H1 (cell line): ENCODE measurements around the gene JAKMIP3. TPM values are rescaled to one million over a fixed set of nuclear protein-coding genes. Genes with fewer than 3 reads are reported as not detected.

ENCODE experiments used
- CTCF ChIA-PET: fragments of 300-600 bp; sonication (Branson Sonifier 250); formaldehyde crosslinking; loops from one replicate; lab custom pipeline; 2021; ENCODE audit not compliant: partially characterized antibody; lab: Charles Lee
- POLR2A ChIA-PET: fragments of 300-600 bp; sonication (Branson Sonifier 250); formaldehyde crosslinking; loops from one replicate; lab custom pipeline; 2021; ENCODE audit warnings: inconsistent platforms; ENCODE audit not compliant: partially characterized antibody; lab: Charles Lee
- DNase-seq, 2 experiments: peaks; one replicate each; pipeline versions ENCODE4 v3.0.0 to v3.0.0-alpha.2; 2010 to 2022; ENCODE audit warnings: low spot score in 2 of 2, low read depth in 1 of 2, mixed read lengths in 1 of 2
- FAIRE-seq: peaks from 2 replicates; lab custom pipeline; 2011; peaks lifted over from hg19 to GRCh38; lab: Jason Lieb, UNC
- H2AFZ ChIP-seq: 2 replicates; pipeline ENCODE4 v1.8.1; 2012; ENCODE audit warnings: low read length, inconsistent platforms
- H2AK5ac ChIP-seq: 2 replicates; pipeline ENCODE4 v1.6.1; 2013; ENCODE audit warnings: low read depth, low read length
- H2BK120ac ChIP-seq: replicated peaks from 2 replicates; pipeline ENCODE3; 2013; ENCODE audit warnings: low read depth, low read length, inconsistent platforms
- H2BK12ac ChIP-seq: 2 replicates; pipeline ENCODE4 v1.6.1; 2013; ENCODE audit warnings: low read depth, low read length
- H2BK15ac ChIP-seq: 2 replicates; pipeline ENCODE4 v1.6.1; 2013; ENCODE audit warnings: low read length
- H2BK20ac ChIP-seq: 2 replicates; pipeline ENCODE4 v1.6.1; 2013; ENCODE audit warnings: low read length
- H2BK5ac ChIP-seq: 2 replicates; pipeline ENCODE4 v1.6.1; 2013; ENCODE audit warnings: low read depth, low read length
- H3K14ac ChIP-seq: 2 replicates; pipeline ENCODE4 v1.6.1; 2013; ENCODE audit warnings: inconsistent platforms; ENCODE audit not compliant: insufficient read length
- H3K18ac ChIP-seq: 2 replicates; pipeline ENCODE4 v1.6.1; 2013; ENCODE audit warnings: low read length; ENCODE audit errors: extremely low read depth
- H3K23ac ChIP-seq: 2 replicates; pipeline ENCODE4 v1.6.1; 2013; ENCODE audit warnings: inconsistent platforms; ENCODE audit not compliant: insufficient read length
- H3K23me2 ChIP-seq: 2 replicates; pipeline ENCODE4 v1.6.1; 2013; ENCODE audit warnings: low read depth, low read length
- H3K27ac ChIP-seq: 2 replicates; pipeline ENCODE4 v1.6.1; 2011; ENCODE audit warnings: low read depth, low read length, inconsistent platforms
- H3K27me3 ChIP-seq, 4 experiments: replicated peaks in 1 of 4; 1 replicate in 1 of 4; 2 replicates in 3 of 4; pipeline versions ENCODE4 v1.6.1 to v1.8.1; 2011 to 2013; ENCODE audit warnings: low read length in 3 of 4, mild to moderate bottlenecking in 3 of 4, inconsistent platforms in 2 of 4, mixed read lengths in 2 of 4, moderate library complexity in 1 of 4; ENCODE audit not compliant: control insufficient read depth in 3 of 4, insufficient read depth in 3 of 4; ENCODE audit errors: extremely low read depth in 1 of 4
- H3K36me3 ChIP-seq, 4 experiments: 2 replicates each; pipeline versions ENCODE4 v1.6.1 to v1.8.1; 2011 to 2013; ENCODE audit warnings: mild to moderate bottlenecking in 4 of 4, low read length in 3 of 4, moderate library complexity in 2 of 4, control low read depth in 1 of 4, inconsistent platforms in 1 of 4; ENCODE audit not compliant: insufficient read depth in 4 of 4, control insufficient read depth in 2 of 4
- H3K4ac ChIP-seq: replicated peaks from 2 replicates; pipeline ENCODE3; 2013; ENCODE audit warnings: low read length, low read depth, mixed read lengths, inconsistent platforms; ENCODE audit not compliant: insufficient read length
- H3K4me1 ChIP-seq, 4 experiments: replicated peaks in 1 of 4; 1 replicate in 1 of 4; 2 replicates in 3 of 4; pipeline versions ENCODE4 v1.6.1 to v1.8.1; 2011 to 2013; ENCODE audit warnings: low read length in 3 of 4, inconsistent platforms in 2 of 4, mixed read lengths in 1 of 4; ENCODE audit not compliant: insufficient read depth in 4 of 4, control insufficient read depth in 3 of 4
- H3K4me2 ChIP-seq, 2 experiments: 2 replicates each; pipeline versions ENCODE4 v1.6.1 to v1.8.1; 2011 to 2013; ENCODE audit warnings: low read depth in 2 of 2, low read length in 2 of 2, control low read depth in 1 of 2, inconsistent platforms in 1 of 2, mild to moderate bottlenecking in 1 of 2; ENCODE audit not compliant: insufficient read depth in 1 of 2
- H3K4me3 ChIP-seq, 4 experiments: fragments of 200-600, 300-600 bp in 1 of 4; sonication (generic), shearing (Covaris generic), sonication (Bioruptor Twin) in 1 of 4; 2 replicates each; pipeline versions ENCODE4 v1.5.1 to v1.8.1; 2011 to 2016; ENCODE audit warnings: low read length in 4 of 4, low read depth in 3 of 4, control low read depth in 2 of 4, inconsistent platforms in 2 of 4, mild to moderate bottlenecking in 2 of 4, mixed read lengths in 1 of 4, moderate library complexity in 1 of 4; ENCODE audit not compliant: insufficient read depth in 2 of 4; ENCODE audit errors: extremely low read depth in 1 of 4
- H3K56ac ChIP-seq: replicated peaks from 2 replicates; pipeline ENCODE3; 2013; ENCODE audit warnings: low read depth, mild to moderate bottlenecking, mixed read lengths, low read length, inconsistent platforms; ENCODE audit not compliant: insufficient read length
- H3K79me1 ChIP-seq: 2 replicates; pipeline ENCODE4 v1.6.1; 2013; ENCODE audit warnings: low read depth, low read length, control low read depth
- H3K79me2 ChIP-seq, 2 experiments: 2 replicates each; pipeline versions ENCODE4 v1.6.1 to v1.8.1; 2012 to 2013; ENCODE audit warnings: low read length in 2 of 2, mild to moderate bottlenecking in 2 of 2, inconsistent platforms in 1 of 2; ENCODE audit not compliant: insufficient read depth in 2 of 2, control insufficient read depth in 1 of 2
- H3K9ac ChIP-seq, 4 experiments: replicated peaks in 1 of 4; 1 replicate in 1 of 4; 2 replicates in 3 of 4; pipeline versions ENCODE4 v1.6.1 to v1.8.1; 2011 to 2013; ENCODE audit warnings: low read depth in 3 of 4, low read length in 3 of 4, control low read depth in 2 of 4, mild to moderate bottlenecking in 2 of 4, moderate library complexity in 2 of 4, inconsistent platforms in 1 of 4; ENCODE audit errors: extremely low read depth in 1 of 4
- H3K9me3 ChIP-seq, 2 experiments: 2 replicates each; pipeline versions ENCODE4 v1.6.1 to v1.8.1; 2012 to 2013; ENCODE audit warnings: mild to moderate bottlenecking in 2 of 2, moderate library complexity in 2 of 2, control low read depth in 1 of 2, inconsistent platforms in 1 of 2, low read depth in 1 of 2, low read length in 1 of 2, mixed read lengths in 1 of 2; ENCODE audit not compliant: insufficient read depth in 2 of 2
- H4K20me1 ChIP-seq, 2 experiments: replicated peaks in 1 of 2; 2 replicates each; pipeline versions ENCODE3 to v1.8.1; 2011 to 2013; ENCODE audit warnings: inconsistent platforms in 2 of 2, low read length in 2 of 2, mild to moderate bottlenecking in 1 of 2; ENCODE audit not compliant: insufficient read depth in 2 of 2, control insufficient read depth in 1 of 2
- H4K5ac ChIP-seq: 2 replicates; pipeline ENCODE4 v1.6.1; 2013; ENCODE audit warnings: low read length, low read depth, mixed read lengths, inconsistent platforms; ENCODE audit not compliant: insufficient read length
- H4K8ac ChIP-seq: 2 replicates; pipeline ENCODE4 v1.8.0; 2013; ENCODE audit warnings: mild to moderate bottlenecking, moderate library complexity, low read length, inconsistent platforms; ENCODE audit not compliant: insufficient read depth; ENCODE audit errors: extremely low read depth
- H4K91ac ChIP-seq: replicated peaks from 2 replicates; pipeline ENCODE3; 2013; ENCODE audit warnings: low read length, mixed read lengths, inconsistent platforms; ENCODE audit not compliant: insufficient read length
- CHD1 ChIP-seq: IDR thresholded peaks from 2 replicates; pipeline ENCODE4 v1.6.1; 2012; ENCODE audit warnings: low read depth, low read length, improper control_type of control experiment
- RAD21 ChIP-seq, 2 experiments: IDR thresholded peaks in 1 of 2; conservative IDR thresholded peaks in 1 of 2; 2 replicates each; pipeline ENCODE4 v1.6.1; 2011; ENCODE audit warnings: low read depth in 2 of 2, low read length in 2 of 2, improper control_type of control experiment in 1 of 2, inconsistent platforms in 1 of 2, mild to moderate bottlenecking in 1 of 2, moderate library complexity in 1 of 2
- WGBS, 2 experiments: shearing (Covaris generic) in 1 of 2; methylation state at CpG; one replicate each; pipeline versions ENCODE4 v1.1.6 to v1.1.7; 2013 to 2015; ENCODE audit warnings: low lambda C conversion rate in 2 of 2, mixed read lengths in 2 of 2, inconsistent platforms in 1 of 2, low coverage in 1 of 2, missing lambda C conversion rate in 1 of 2; ENCODE audit not compliant: insufficient replicate concordance in 2 of 2, insufficient coverage in 1 of 2, insufficient read length in 1 of 2; ENCODE audit errors: extremely low coverage in 1 of 2, missing lambda C conversion rate in 1 of 2; 5-methylcytosine and 5-hydroxymethylcytosine counted together
- polyA plus RNA-seq, 7 experiments: library from polyadenylated mRNA; depleted of rRNA in 3 of 7; stranded (reverse) in 5 of 7; unstranded in 2 of 7; fragments of >200 nt in 5 of 7; fragments of 200-250 nt in 2 of 7; gene quantifications; 1 replicate in 5 of 7; 2 replicates in 1 of 7; 4 replicates in 1 of 7; pipeline versions ENCODE4 v1.2.1 to v1.2.3, GENCODE V29; 2011 to 2013; ENCODE audit warnings: missing spikeins in 2 of 7, mixed read lengths in 2 of 7
- total RNA-seq: library from RNA; stranded (reverse); fragmentation: NEBNext Ultra II Directional; extraction: Animal tissue kit (Norgen Biotek cat#: 25700); gene quantifications from 2 replicates; pipeline ENCODE4 v1.2.1, GENCODE V29; 2021

JAKMIP3 gene
- total and polyA plus RNA-seq, 2 of the 8 experiments (the other 6 are each of a cell fraction or from before 2014, with no cell fraction given) = 0.83 to 0.91 TPM

- H3K56ac ChIP-seq = no peak overlapping the region
- no peak overlapping the region for H4K5ac ChIP-seq
- H4K20me1 ChIP-seq = no peaks in the 10 kb centered on the region
- no peak overlapping the region for H3K9ac ChIP-seq
- FAIRE-seq = no peak
- no peak for TF ChIP-seq RAD21 (IDR thresholded peaks at IDR 0.05 in 1 of 2, conservative IDR thresholded peaks at IDR 0.05 in 1 of 2; ENCODE audit: low read depth in 2 of 2, low read length in 2 of 2)
- no peak for TF ChIP-seq CHD1
- H3K79me1 ChIP-seq = peaks cover 2% of the 10 kb centered on the region; the same call in 1 of the 2 replicates
- no peak overlapping the region for H3K18ac ChIP-seq
- H2AFZ ChIP-seq = no peak overlapping the region
- ChIA-PET CTCF (interaction anchor here (1.0 to 6.0 kb wide), 6 partner anchors 10 to 186 kb away, joined by 3 to 86 read pairs (median 6); no protein-coding TSS in a partner anchor), POLR2A (interaction anchor here (1.9 kb wide), 1 partner anchor 8 kb away, joined by 7 read pairs; no protein-coding TSS in a partner anchor)
- no peak overlapping the region for H3K4me3 ChIP-seq
- no peak overlapping the region for H3K14ac ChIP-seq
- no peak overlapping the region for H2AK5ac ChIP-seq
- H3K23me2 ChIP-seq = no peaks in the 10 kb centered on the region
- peaks cover 2 to 8% (median 6%) of the 10 kb centered on the region in 4 experiments; a peak in 5 of 7 replicates for H3K4me1 ChIP-seq
- H3K27me3 ChIP-seq = peaks cover 0 to 8% (median 1%) of the 10 kb centered on the region in 4 experiments; a peak in 3 of 7 replicates
- no peaks in the 10 kb centered on the region; a peak in 1 of 4 replicates for H3K9me3 ChIP-seq
- H3K23ac ChIP-seq = no peak overlapping the region
- no peak overlapping the region for H3K4me2 ChIP-seq
- 88% methylated on average over 7 of the region's 7 CpGs; no CpG with 5 or more reads in 1 of the 2 experiments for WGBS, 2 experiments
- no peaks in the 10 kb centered on the region for H3K79me2 ChIP-seq
- H3K27ac ChIP-seq = no peak overlapping the region; the same call in 1 of the 2 replicates
- no peak overlapping the region for H2BK120ac ChIP-seq
- no peak overlapping the region for H4K91ac ChIP-seq
- no peak for DNase-seq
- no peak overlapping the region for H2BK15ac ChIP-seq
- no peaks in the 10 kb centered on the region for H3K36me3 ChIP-seq
- no peak overlapping the region for H4K8ac ChIP-seq
- no peak overlapping the region for H2BK5ac ChIP-seq
- H2BK20ac ChIP-seq = no peak overlapping the region
- H2BK12ac ChIP-seq = no peak overlapping the region
- H3K4ac ChIP-seq = no peak overlapping the region
These were observed 46.4 kb upstream of the JAKMIP3 start for GRCh38 chr10:132019366-132019765.
